GM23338 (cell line): Measurements from ENCODE around the gene ZNF587.

Experiments
- CREB1 ChIP-seq: fragments of 250-450 bp; sonication (Bioruptor Pico); IDR thresholded peaks from 2 replicates; pipeline ENCODE4 v1.5.0; 2020; ENCODE audit warnings: low read depth, mild to moderate bottlenecking, moderate library complexity
- CTCF ChIP-seq, 2 experiments: fragments of 200-600 bp in 1 of 2; sonication (generic) in 1 of 2; conservative IDR thresholded peaks; 2 replicates each; pipeline versions ENCODE4 v1.5.1 to v1.6.1; 2016 to 2017; ENCODE audit warnings: antibody characterized with exemption in 2 of 2, low read depth in 2 of 2, mild to moderate bottlenecking in 2 of 2, moderate library complexity in 1 of 2
- EZH2 ChIP-seq: fragments of 200-600 bp; sonication (generic); IDR thresholded peaks from one replicate; pipeline ENCODE4 v1.8.0; 2017; ENCODE audit warnings: antibody characterized with exemption, mild to moderate bottlenecking, low read depth; ENCODE audit not compliant: unreplicated experiment
- EZH2phosphoT487 ChIP-seq: fragments of 200-600 bp; sonication (generic); IDR thresholded peaks from one replicate; pipeline ENCODE4 v1.8.1; 2018; ENCODE audit warnings: antibody characterized with exemption; ENCODE audit not compliant: unreplicated experiment
- JUNB ChIP-seq: IDR thresholded peaks from one replicate; pipeline ENCODE4 v1.6.1; 2016; ENCODE audit warnings: antibody characterized with exemption; ENCODE audit not compliant: unreplicated experiment
- NANOG ChIP-seq: IDR thresholded peaks from 2 replicates; pipeline ENCODE4 v1.6.1; 2016; ENCODE audit warnings: antibody characterized with exemption, borderline replicate concordance
- POLR2AphosphoS5 ChIP-seq: IDR thresholded peaks from 2 replicates; pipeline ENCODE4 v1.6.1; 2016; ENCODE audit warnings: antibody characterized with exemption, low read depth
- REST ChIP-seq: IDR thresholded peaks from one replicate; pipeline ENCODE4 v1.6.1; 2018; ENCODE audit warnings: antibody characterized with exemption; ENCODE audit not compliant: unreplicated experiment
- STAT1 ChIP-seq: IDR thresholded peaks from one replicate; pipeline ENCODE4 v1.6.1; 2016; ENCODE audit warnings: antibody characterized with exemption; ENCODE audit not compliant: unreplicated experiment
- ZNF114 ChIP-seq: fragments of 250-450 bp; sonication (Bioruptor Pico); IDR thresholded peaks from 2 replicates; pipeline ENCODE4 v1.5.0; 2020; ENCODE audit warnings: mild to moderate bottlenecking, moderate library complexity
- ZNF331 ChIP-seq: fragments of 250-450 bp; sonication (Bioruptor Pico); IDR thresholded peaks from 2 replicates; pipeline ENCODE4 v1.5.0; 2020; ENCODE audit warnings: low read depth, mild to moderate bottlenecking, moderate library complexity
- ZNF462 ChIP-seq: fragments of 250-450 bp; sonication (Bioruptor Pico); IDR thresholded peaks from 2 replicates; pipeline ENCODE4 v1.5.0; 2020; ENCODE audit warnings: mild to moderate bottlenecking, moderate library complexity

- TF ChIP-seq CTCF (conservative IDR thresholded peaks at IDR 0.05; ENCODE audit: low read depth in 2 of 2) = no peak
- no peak for TF ChIP-seq ZNF462 (CRISPR knock-in tag)
- no peak for TF ChIP-seq EZH2phosphoT487
- TF ChIP-seq REST = no peak
- no peak for TF ChIP-seq NANOG
- no peak for TF ChIP-seq POLR2AphosphoS5
- no peak for TF ChIP-seq ZNF114
- TF ChIP-seq ZNF331 = no peak
- no peak for TF ChIP-seq EZH2
- TF ChIP-seq CREB1 = no peak
- no peak for TF ChIP-seq JUNB
- TF ChIP-seq STAT1 = no peak
Measured at GRCh38 chr19:57820599-57820998, 29.1 kb upstream of the ZNF587 start.
